DOHH2 (cell line): ENCODE results near the gene NUDT4.

Experiments used
- CTCF ChIP-seq: fragments of 200-600 bp; sonication (generic); IDR thresholded peaks from one replicate; pipeline ENCODE4 v1.5.1; 2014; ENCODE audit warnings: antibody characterized with exemption, mild to moderate bottlenecking, low read depth, low read length; ENCODE audit not compliant: poor library complexity, severe bottlenecking
- EZH2phosphoT487 ChIP-seq: fragments of 200-600 bp; sonication (generic); IDR thresholded peaks from 2 replicates; pipeline ENCODE4 v1.6.1; 2017; ENCODE audit warnings: borderline replicate concordance, mild to moderate bottlenecking, antibody characterized with exemption, low read length, moderate library complexity, mixed read lengths

GRCh38 chr12:93341409-93342049 is 36.2 kb upstream of the NUDT4 start:
- TF ChIP-seq CTCF (no peak), EZH2phosphoT487 (no peak)
